AG08395 (cell line): ENCODE measurements around the gene UPK3BL2.
"Not testable (repeated sequence)": the region's sequence is repeated elsewhere in the genome, so short reads cannot be mapped to it uniquely, and the experiment has no call there.

Experiments used
- DNase-seq: peaks from one replicate; pipeline ENCODE4 v3.0.0; 2012; ENCODE audit warnings: mixed read lengths, low spot score

The UPK3BL2 gene

GRCh38 chr7:102543596-102543995 is at the start of gene UPK3BL2:
Gene UPK3BL2 (minus strand): TSS chr7:102543696. CDS start chr7:102543636, 60 bp downstream.
- not testable (repeated sequence) for DNase-seq

- DNase-seq = not testable (repeated sequence)
Observed at GRCh38 chr7:102592477-102593019, 49.1 kb upstream of the UPK3BL2 start.

- DNase-seq = not testable (repeated sequence)
Observed at GRCh38 chr7:102589857-102590256, 46.4 kb upstream of the UPK3BL2 start.

- DNase-seq = not testable (repeated sequence)
Observed at GRCh38 chr7:102583495-102583894, 40.0 kb upstream of the UPK3BL2 start.

GRCh38 chr7:102581722-102582121 is 38.2 kb upstream of the UPK3BL2 start:
- DNase-seq = not testable (repeated sequence)

GRCh38 chr7:102578486-102578885 is 35.0 kb upstream of the UPK3BL2 start:
- not testable (repeated sequence) for DNase-seq

GRCh38 chr7:102577315-102578240 is 34.1 kb upstream of the UPK3BL2 start:
- not testable (repeated sequence) for DNase-seq

GRCh38 chr7:102576363-102576762 is 32.9 kb upstream of the UPK3BL2 start:
- DNase-seq = not testable (repeated sequence)

GRCh38 chr7:102574607-102575006 is 31.1 kb upstream of the UPK3BL2 start:
- DNase-seq = not testable (repeated sequence)

- DNase-seq = not testable (repeated sequence)
Observed at GRCh38 chr7:102572261-102573239, 29.1 kb upstream of the UPK3BL2 start, which contains the start of gene POLR2J3. Gene POLR2J3 (minus strand): TSS chr7:102572583. CDS start chr7:102572521, 62 bp downstream.

GRCh38 chr7:102568620-102569019 is 25.1 kb upstream of the UPK3BL2 start:
- DNase-seq = not testable (repeated sequence)

- not testable (repeated sequence) for DNase-seq
Observed at GRCh38 chr7:102550808-102551422, 7.4 kb upstream of the UPK3BL2 start, which contains the start of gene SPDYE2. Gene SPDYE2 (plus strand): TSS chr7:102551226. CDS start chr7:102553256, 2,030 bp downstream.

- not testable (repeated sequence) for DNase-seq
Observed at GRCh38 chr7:102546353-102546752, 2.9 kb upstream of the UPK3BL2 start.

- not testable (repeated sequence) for DNase-seq
Observed at GRCh38 chr7:102545288-102545687, 1.8 kb upstream of the UPK3BL2 start.

- not testable (repeated sequence) for DNase-seq
Observed at GRCh38 chr7:102544372-102544771, 876 bp upstream of the UPK3BL2 start.

GRCh38 chr7:102542771-102543170 is 725 bp downstream of the UPK3BL2 start:
- DNase-seq = not testable (repeated sequence)

- not testable (repeated sequence) for DNase-seq
Observed at GRCh38 chr7:102542083-102542482, 1.4 kb downstream of the UPK3BL2 start.

- DNase-seq = not testable (repeated sequence)
Observed at GRCh38 chr7:102540604-102541003, 2.9 kb downstream of the UPK3BL2 start.

GRCh38 chr7:102535062-102535615 is 8.4 kb downstream of the UPK3BL2 start:
- not testable (repeated sequence) for DNase-seq

- DNase-seq = not testable (repeated sequence)
Observed at GRCh38 chr7:102532127-102532526, 11.4 kb downstream of the UPK3BL2 start.

GRCh38 chr7:102531583-102531982 is 11.9 kb downstream of the UPK3BL2 start:
- not testable (repeated sequence) for DNase-seq
